HEK293 (cell line): ENCODE results near the gene TNFAIP8.

Source experiments
- CTCF ChIA-PET: fragments of 350-600 bp; formaldehyde crosslinking; extraction: SDS; loops from one replicate; lab custom pipeline; 2021; ENCODE audit warnings: antibody characterized with exemption; lab: Yijun Ruan, JAX
- POLR2A ChIA-PET: fragments of 300-600 bp; formaldehyde crosslinking; extraction: SDS; loops from one replicate; lab custom pipeline; 2020; ENCODE audit warnings: antibody characterized with exemption, inconsistent platforms; lab: Yijun Ruan, JAX
- H3K27ac ChIP-seq: fragments of 200-500 bp; sonication (Bioruptor generic); 2 replicates; pipeline ENCODE4 v1.5.1; 2014; ENCODE audit warnings: low read depth, low read length, control low read depth, inconsistent platforms; ENCODE audit errors: extremely low read depth
- H3K36me3 ChIP-seq, 2 experiments: fragments of 200-500 bp in 1 of 2; sonication (Bioruptor generic) in 1 of 2; 1 replicate in 1 of 2; 2 replicates in 1 of 2; pipeline ENCODE4 v1.5.1; 2014 to 2017; ENCODE audit warnings: inconsistent platforms in 2 of 2, low read length in 2 of 2; ENCODE audit not compliant: control insufficient read depth in 2 of 2, insufficient read depth in 1 of 2
- H3K4me1 ChIP-seq: fragments of 200-500 bp; sonication (Bioruptor generic); 2 replicates; pipeline ENCODE4 v1.5.1; 2014; ENCODE audit warnings: mild to moderate bottlenecking, low read length, inconsistent platforms; ENCODE audit not compliant: control insufficient read depth, insufficient read depth
- H3K4me3 ChIP-seq: 2 replicates; pipeline ENCODE4 v1.5.1; 2011; ENCODE audit warnings: low read depth, mild to moderate bottlenecking, control low read depth, low read length, moderate library complexity
- H3K9me3 ChIP-seq: fragments of 200-500 bp; sonication (Bioruptor generic); 2 replicates; pipeline ENCODE4 v1.5.1; 2014; ENCODE audit warnings: low read depth, low read length, inconsistent platforms; ENCODE audit not compliant: control insufficient read depth, insufficient read depth
- GLIS1 ChIP-seq: fragments of 450-650 bp; formaldehyde crosslinking; IDR thresholded peaks from 2 replicates; pipeline ENCODE4 v1.5.1; 2016; ENCODE audit warnings: missing biosample characterization, missing genetic modification characterization
- KLF8 ChIP-seq: fragments of 450-650 bp; formaldehyde crosslinking; IDR thresholded peaks from 2 replicates; pipeline ENCODE4 v1.5.1; 2016; ENCODE audit warnings: missing biosample characterization, missing genetic modification characterization
- SP7 ChIP-seq: fragments of 450-650 bp; formaldehyde crosslinking; IDR thresholded peaks from 2 replicates; pipeline ENCODE4 v1.5.1; 2016; ENCODE audit warnings: missing biosample characterization, missing genetic modification characterization
- ZNF23 ChIP-seq: fragments of 450-650 bp; formaldehyde crosslinking; IDR thresholded peaks from 2 replicates; pipeline ENCODE4 v1.5.1; 2016; ENCODE audit warnings: missing biosample characterization, missing genetic modification characterization, borderline replicate concordance
- ZNF701 ChIP-seq: fragments of 450-650 bp; formaldehyde crosslinking; IDR thresholded peaks from 2 replicates; pipeline ENCODE4 v1.5.1; 2016; ENCODE audit warnings: missing biosample characterization, missing genetic modification characterization
- TF ChIP-seq, protein P1 (sequence below): fragments of 450-650 bp; formaldehyde crosslinking; IDR thresholded peaks from 2 replicates; pipeline ENCODE4 v1.5.1; 2017; ENCODE audit warnings: missing biosample characterization, missing genetic modification characterization
- TF ChIP-seq, protein P2 (sequence below): fragments of 450-650 bp; formaldehyde crosslinking; IDR thresholded peaks from 2 replicates; pipeline ENCODE4 v1.5.1; 2017; ENCODE audit warnings: missing biosample characterization, missing genetic modification characterization
- TF ChIP-seq, protein P3 (sequence below): sonication (generic); formaldehyde crosslinking; IDR thresholded peaks from 2 replicates; pipeline ENCODE4 v1.8.1; 2022; ENCODE audit warnings: mild to moderate bottlenecking, moderate library complexity, missing genetic modification reagents
- TF ChIP-seq, protein P4 (sequence below): fragments of 450-650 bp; formaldehyde crosslinking; IDR thresholded peaks from 2 replicates; pipeline ENCODE4 v1.5.1; 2016; ENCODE audit warnings: missing biosample characterization, missing genetic modification characterization
- TF ChIP-seq, protein P5 (sequence below): fragments of 450-650 bp; formaldehyde crosslinking; IDR thresholded peaks from 2 replicates; pipeline ENCODE4 v1.5.1; 2016; ENCODE audit warnings: missing biosample characterization, missing genetic modification characterization
- TF ChIP-seq, protein P6 (sequence below): fragments of 450-650 bp; formaldehyde crosslinking; IDR thresholded peaks from 2 replicates; pipeline ENCODE4 v1.5.1; 2017; ENCODE audit warnings: missing biosample characterization, missing genetic modification characterization

TNFAIP8 gene

DNA sequence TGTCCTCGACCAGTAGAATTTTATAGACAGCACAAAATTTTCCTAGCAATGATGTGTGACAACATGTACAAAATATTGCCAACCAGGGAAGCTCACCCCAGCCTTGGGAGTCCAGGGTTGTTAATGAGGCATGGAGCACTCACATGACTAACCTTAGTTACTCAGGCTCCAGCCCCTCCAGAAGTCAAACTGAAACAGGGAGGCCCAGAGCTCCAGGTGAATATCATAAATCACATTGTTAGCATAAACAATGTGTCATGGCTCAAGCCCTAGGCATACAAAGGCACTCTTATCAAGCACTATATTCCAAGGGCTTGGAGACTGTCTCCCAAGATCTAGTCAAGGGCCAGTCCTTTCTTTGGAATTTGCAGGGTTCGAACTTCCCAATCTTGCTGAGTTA lies 44.4 kb downstream of the TNFAIP8 start (continued):
- TF ChIP-seq, protein P1, sequence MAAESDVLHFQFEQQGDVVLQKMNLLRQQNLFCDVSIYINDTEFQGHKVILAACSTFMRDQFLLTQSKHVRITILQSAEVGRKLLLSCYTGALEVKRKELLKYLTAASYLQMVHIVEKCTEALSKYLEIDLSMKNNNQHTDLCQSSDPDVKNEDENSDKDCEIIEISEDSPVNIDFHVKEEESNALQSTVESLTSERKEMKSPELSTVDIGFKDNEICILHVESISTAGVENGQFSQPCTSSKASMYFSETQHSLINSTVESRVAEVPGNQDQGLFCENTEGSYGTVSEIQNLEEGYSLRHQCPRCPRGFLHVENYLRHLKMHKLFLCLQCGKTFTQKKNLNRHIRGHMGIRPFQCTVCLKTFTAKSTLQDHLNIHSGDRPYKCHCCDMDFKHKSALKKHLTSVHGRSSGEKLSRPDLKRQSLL (tag by site-specific recombination) = peak; percentile 92
- no peak for TF ChIP-seq ZNF23
- peak; percentile 91 for TF ChIP-seq GLIS1
- TF ChIP-seq, protein P2, sequence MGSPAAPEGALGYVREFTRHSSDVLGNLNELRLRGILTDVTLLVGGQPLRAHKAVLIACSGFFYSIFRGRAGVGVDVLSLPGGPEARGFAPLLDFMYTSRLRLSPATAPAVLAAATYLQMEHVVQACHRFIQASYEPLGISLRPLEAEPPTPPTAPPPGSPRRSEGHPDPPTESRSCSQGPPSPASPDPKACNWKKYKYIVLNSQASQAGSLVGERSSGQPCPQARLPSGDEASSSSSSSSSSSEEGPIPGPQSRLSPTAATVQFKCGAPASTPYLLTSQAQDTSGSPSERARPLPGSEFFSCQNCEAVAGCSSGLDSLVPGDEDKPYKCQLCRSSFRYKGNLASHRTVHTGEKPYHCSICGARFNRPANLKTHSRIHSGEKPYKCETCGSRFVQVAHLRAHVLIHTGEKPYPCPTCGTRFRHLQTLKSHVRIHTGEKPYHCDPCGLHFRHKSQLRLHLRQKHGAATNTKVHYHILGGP (tag by site-specific recombination) = no peak
- TF ChIP-seq, protein P3, sequence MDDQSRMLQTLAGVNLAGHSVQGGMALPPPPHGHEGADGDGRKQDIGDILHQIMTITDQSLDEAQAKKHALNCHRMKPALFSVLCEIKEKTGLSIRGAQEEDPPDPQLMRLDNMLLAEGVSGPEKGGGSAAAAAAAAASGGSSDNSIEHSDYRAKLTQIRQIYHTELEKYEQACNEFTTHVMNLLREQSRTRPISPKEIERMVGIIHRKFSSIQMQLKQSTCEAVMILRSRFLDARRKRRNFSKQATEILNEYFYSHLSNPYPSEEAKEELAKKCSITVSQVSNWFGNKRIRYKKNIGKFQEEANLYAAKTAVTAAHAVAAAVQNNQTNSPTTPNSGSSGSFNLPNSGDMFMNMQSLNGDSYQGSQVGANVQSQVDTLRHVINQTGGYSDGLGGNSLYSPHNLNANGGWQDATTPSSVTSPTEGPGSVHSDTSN = no peak
- TF ChIP-seq, protein P4, sequence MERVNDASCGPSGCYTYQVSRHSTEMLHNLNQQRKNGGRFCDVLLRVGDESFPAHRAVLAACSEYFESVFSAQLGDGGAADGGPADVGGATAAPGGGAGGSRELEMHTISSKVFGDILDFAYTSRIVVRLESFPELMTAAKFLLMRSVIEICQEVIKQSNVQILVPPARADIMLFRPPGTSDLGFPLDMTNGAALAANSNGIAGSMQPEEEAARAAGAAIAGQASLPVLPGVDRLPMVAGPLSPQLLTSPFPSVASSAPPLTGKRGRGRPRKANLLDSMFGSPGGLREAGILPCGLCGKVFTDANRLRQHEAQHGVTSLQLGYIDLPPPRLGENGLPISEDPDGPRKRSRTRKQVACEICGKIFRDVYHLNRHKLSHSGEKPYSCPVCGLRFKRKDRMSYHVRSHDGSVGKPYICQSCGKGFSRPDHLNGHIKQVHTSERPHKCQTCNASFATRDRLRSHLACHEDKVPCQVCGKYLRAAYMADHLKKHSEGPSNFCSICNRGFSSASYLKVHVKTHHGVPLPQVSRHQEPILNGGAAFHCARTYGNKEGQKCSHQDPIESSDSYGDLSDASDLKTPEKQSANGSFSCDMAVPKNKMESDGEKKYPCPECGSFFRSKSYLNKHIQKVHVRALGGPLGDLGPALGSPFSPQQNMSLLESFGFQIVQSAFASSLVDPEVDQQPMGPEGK = no peak
- no peak for TF ChIP-seq ZNF701 (tag by site-specific recombination)
- peak; percentile 58 for TF ChIP-seq SP7
- TF ChIP-seq, protein P5, sequence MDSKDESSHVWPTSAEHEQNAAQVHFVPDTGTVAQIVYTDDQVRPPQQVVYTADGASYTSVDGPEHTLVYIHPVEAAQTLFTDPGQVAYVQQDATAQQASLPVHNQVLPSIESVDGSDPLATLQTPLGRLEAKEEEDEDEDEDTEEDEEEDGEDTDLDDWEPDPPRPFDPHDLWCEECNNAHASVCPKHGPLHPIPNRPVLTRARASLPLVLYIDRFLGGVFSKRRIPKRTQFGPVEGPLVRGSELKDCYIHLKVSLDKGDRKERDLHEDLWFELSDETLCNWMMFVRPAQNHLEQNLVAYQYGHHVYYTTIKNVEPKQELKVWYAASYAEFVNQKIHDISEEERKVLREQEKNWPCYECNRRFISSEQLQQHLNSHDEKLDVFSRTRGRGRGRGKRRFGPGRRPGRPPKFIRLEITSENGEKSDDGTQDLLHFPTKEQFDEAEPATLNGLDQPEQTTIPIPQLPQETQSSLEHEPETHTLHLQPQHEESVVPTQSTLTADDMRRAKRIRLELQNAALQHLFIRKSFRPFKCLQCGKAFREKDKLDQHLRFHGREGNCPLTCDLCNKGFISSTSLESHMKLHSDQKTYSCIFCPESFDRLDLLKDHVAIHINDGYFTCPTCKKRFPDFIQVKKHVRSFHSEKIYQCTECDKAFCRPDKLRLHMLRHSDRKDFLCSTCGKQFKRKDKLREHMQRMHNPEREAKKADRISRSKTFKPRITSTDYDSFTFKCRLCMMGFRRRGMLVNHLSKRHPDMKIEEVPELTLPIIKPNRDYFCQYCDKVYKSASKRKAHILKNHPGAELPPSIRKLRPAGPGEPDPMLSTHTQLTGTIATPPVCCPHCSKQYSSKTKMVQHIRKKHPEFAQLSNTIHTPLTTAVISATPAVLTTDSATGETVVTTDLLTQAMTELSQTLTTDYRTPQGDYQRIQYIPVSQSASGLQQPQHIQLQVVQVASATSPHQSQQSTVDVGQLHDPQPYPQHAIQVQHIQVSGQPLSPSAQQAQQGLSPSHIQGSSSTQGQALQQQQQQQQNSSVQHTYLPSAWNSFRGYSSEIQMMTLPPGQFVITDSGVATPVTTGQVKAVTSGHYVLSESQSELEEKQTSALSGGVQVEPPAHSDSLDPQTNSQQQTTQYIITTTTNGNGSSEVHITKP (tag by site-specific recombination) = 0 out of 2 replicates have a peak, but pooled peaks have one; percentile 21

DNA sequence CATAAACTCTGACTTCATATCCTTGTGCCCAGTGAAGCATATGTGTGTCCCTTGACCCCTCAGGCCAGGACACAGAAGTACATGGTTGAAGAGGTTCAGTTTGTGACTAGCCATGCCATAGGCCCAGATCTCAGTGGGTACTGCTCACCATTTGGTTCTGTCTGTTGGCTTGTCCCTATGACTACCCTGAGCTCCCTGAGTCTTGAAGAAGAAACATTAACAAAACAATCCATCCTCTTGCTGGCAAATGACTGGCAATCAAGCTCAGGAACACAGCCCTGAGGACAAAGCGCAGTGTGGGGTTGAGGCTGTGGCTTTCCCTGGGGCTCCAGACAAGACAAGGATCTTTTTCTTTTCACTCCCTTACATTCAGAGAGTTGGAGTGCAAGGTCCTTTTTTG lies 46.3 kb downstream of the TNFAIP8 start:
- TF ChIP-seq, protein P6, sequence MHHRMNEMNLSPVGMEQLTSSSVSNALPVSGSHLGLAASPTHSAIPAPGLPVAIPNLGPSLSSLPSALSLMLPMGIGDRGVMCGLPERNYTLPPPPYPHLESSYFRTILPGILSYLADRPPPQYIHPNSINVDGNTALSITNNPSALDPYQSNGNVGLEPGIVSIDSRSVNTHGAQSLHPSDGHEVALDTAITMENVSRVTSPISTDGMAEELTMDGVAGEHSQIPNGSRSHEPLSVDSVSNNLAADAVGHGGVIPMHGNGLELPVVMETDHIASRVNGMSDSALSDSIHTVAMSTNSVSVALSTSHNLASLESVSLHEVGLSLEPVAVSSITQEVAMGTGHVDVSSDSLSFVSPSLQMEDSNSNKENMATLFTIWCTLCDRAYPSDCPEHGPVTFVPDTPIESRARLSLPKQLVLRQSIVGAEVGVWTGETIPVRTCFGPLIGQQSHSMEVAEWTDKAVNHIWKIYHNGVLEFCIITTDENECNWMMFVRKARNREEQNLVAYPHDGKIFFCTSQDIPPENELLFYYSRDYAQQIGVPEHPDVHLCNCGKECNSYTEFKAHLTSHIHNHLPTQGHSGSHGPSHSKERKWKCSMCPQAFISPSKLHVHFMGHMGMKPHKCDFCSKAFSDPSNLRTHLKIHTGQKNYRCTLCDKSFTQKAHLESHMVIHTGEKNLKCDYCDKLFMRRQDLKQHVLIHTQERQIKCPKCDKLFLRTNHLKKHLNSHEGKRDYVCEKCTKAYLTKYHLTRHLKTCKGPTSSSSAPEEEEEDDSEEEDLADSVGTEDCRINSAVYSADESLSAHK (tag by site-specific recombination) = no peak
- TF ChIP-seq KLF8 (tag by site-specific recombination) = no peak
- ChIA-PET CTCF (interaction anchor here (4.5 kb wide), 1 partner anchor 11 kb away, joined by 29 read pairs; no protein-coding TSS in a partner anchor), POLR2A (no interaction called here)
- peaks cover 6% of the 10 kb centered on the region; the same call in 1 of the 2 replicates for H3K4me1 ChIP-seq
- no peaks in the 10 kb centered on the region for H3K36me3 ChIP-seq
- no peak overlapping the region for H3K27ac ChIP-seq
- no peak overlapping the region for H3K4me3 ChIP-seq
- no peaks in the 10 kb centered on the region for H3K9me3 ChIP-seq
